GM12878 (cell line): ENCODE results near the gene RPS6KA4. TPM values are rescaled to one million over a fixed set of nuclear protein-coding genes. Genes with fewer than 3 reads are reported as not detected.

ENCODE experiments used
- ATAC-seq: fragments of 200-7000 bp; cut with Tn5 transposase; 3 replicates; pipeline ENCODE4 v1.9.1; 2020; ENCODE audit warnings: mild to moderate bottlenecking, moderate library complexity
- BruUV-seq: library from RNA; stranded (reverse); fragments of 400-500 nt; replicated peaks from 2 replicates; lab custom pipeline; 2021; lab: Mats Ljungman, UMichigan
- CTCF ChIA-PET: fragments of 300-600 bp; sonication (Branson Sonifier 250); formaldehyde crosslinking; extraction: SDS; loops from one replicate; lab custom pipeline; 2021; ENCODE audit warnings: inconsistent platforms; lab: Yijun Ruan, JAX
- POLR2A ChIA-PET: fragments of 350-600 bp; formaldehyde crosslinking; extraction: SDS; loops from one replicate; lab custom pipeline; 2021; ENCODE audit warnings: inconsistent platforms; lab: Charles Lee
- RAD21 ChIA-PET: fragments of 300-600 bp; sonication (Branson Sonifier 250); formaldehyde crosslinking; loops from one replicate; lab custom pipeline; 2023; ENCODE audit warnings: antibody characterized with exemption; ENCODE audit not compliant: unreplicated experiment; lab: Charles Lee
- SMC1A ChIA-PET: fragments of 300-600 bp; sonication (Branson Sonifier 250); formaldehyde crosslinking; loops from one replicate; lab custom pipeline; 2023; ENCODE audit not compliant: unreplicated experiment, uncharacterized antibody; lab: Charles Lee
- DNase-seq: peaks from one replicate; pipeline ENCODE4 v3.0.0-alpha.2; 2011; ENCODE audit warnings: low read depth, low spot score
- FAIRE-seq: peaks from 3 replicates; lab custom pipeline; 2011; peaks lifted over from hg19 to GRCh38; lab: Jason Lieb, UNC
- H2AFZ ChIP-seq: 2 replicates; pipeline ENCODE4 v1.6.0; 2011; ENCODE audit warnings: low read depth, low read length, control low read depth; ENCODE audit not compliant: control insufficient read depth
- H3K27ac ChIP-seq: 2 replicates; pipeline ENCODE4 v1.5.1; 2011; ENCODE audit warnings: control low read depth; ENCODE audit not compliant: control insufficient read depth, insufficient read depth
- H3K27me3 ChIP-seq, 2 experiments: replicated peaks in 1 of 2; 2 replicates each; pipeline versions ENCODE4 v1.6.0 to v1.6.1; 2011; ENCODE audit warnings: low read length in 1 of 2; ENCODE audit not compliant: control insufficient read depth in 2 of 2, insufficient read depth in 2 of 2
- H3K36me3 ChIP-seq, 2 experiments: 2 replicates each; pipeline ENCODE4 v1.5.1; 2011; ENCODE audit warnings: low read length in 1 of 2; ENCODE audit not compliant: control insufficient read depth in 2 of 2, insufficient read depth in 2 of 2
- H3K4me1 ChIP-seq: 2 replicates; pipeline ENCODE4 v1.6.1; 2011; ENCODE audit warnings: mild to moderate bottlenecking, low read length, moderate library complexity, mixed read lengths; ENCODE audit not compliant: control insufficient read depth, insufficient read depth
- H3K4me2 ChIP-seq: 2 replicates; pipeline ENCODE4 v1.6.0; 2011; ENCODE audit warnings: control low read depth; ENCODE audit not compliant: control insufficient read depth, insufficient read depth
- H3K4me3 ChIP-seq: fragments of 200-600 bp; sonication (generic); 2 replicates; pipeline ENCODE4 v1.5.1; 2016
- H3K79me2 ChIP-seq: 2 replicates; pipeline ENCODE4 v1.6.0; 2011; ENCODE audit warnings: low read length; ENCODE audit not compliant: control insufficient read depth, insufficient read depth
- H3K9ac ChIP-seq: 2 replicates; pipeline ENCODE4 v1.8.0; 2011; ENCODE audit warnings: low read length, control low read depth, mixed read lengths; ENCODE audit not compliant: control insufficient read depth, insufficient read depth
- H3K9me3 ChIP-seq: replicated peaks from 3 replicates; pipeline ENCODE4 v1.5.1; 2011; ENCODE audit warnings: mild to moderate bottlenecking, low read length; ENCODE audit not compliant: control insufficient read depth, insufficient read depth
- H4K20me1 ChIP-seq: 2 replicates; pipeline ENCODE4 v1.6.0; 2011; ENCODE audit not compliant: control insufficient read depth, insufficient read depth
- NFYB ChIP-seq: IDR thresholded peaks from 2 replicates; pipeline ENCODE4 v1.6.1; 2011; ENCODE audit warnings: low read depth, mild to moderate bottlenecking, low read length, improper control_type of control experiment, moderate library complexity; ENCODE audit not compliant: insufficient read depth
- RAD21 ChIP-seq: IDR thresholded peaks from 2 replicates; pipeline ENCODE4 v1.6.1; 2011; ENCODE audit warnings: mild to moderate bottlenecking, low read depth, low read length, moderate library complexity; ENCODE audit not compliant: insufficient read depth
- SRF ChIP-seq, 2 experiments: IDR thresholded peaks; 2 replicates each; pipeline ENCODE4 v1.6.1; 2011; ENCODE audit warnings: low read depth in 2 of 2, low read length in 2 of 2, mild to moderate bottlenecking in 1 of 2, moderate library complexity in 1 of 2
- ZNF384 ChIP-seq: IDR thresholded peaks from 2 replicates; pipeline ENCODE4 v1.6.1; 2012; ENCODE audit warnings: low read depth, mild to moderate bottlenecking, low read length, improper control_type of control experiment, borderline replicate concordance
- WGBS: methylation state at CpG from one replicate; pipeline ENCODE4 v1.1.6; 2016; ENCODE audit warnings: low lambda C conversion rate; ENCODE audit not compliant: insufficient replicate concordance, insufficient coverage; ENCODE audit errors: missing lambda C conversion rate; 5-methylcytosine and 5-hydroxymethylcytosine counted together
- in situ Hi-C: fragments of 300-500 bp; cut with MboI; formaldehyde crosslinking; loops from 9 replicates; pipeline ENCODE4 v1.14.3; 2018; ENCODE audit warnings: mixed read lengths
- intact Hi-C: fragments of 100-400 bp; cut with micrococcal nuclease; formaldehyde crosslinking; loops from one replicate; pipeline ENCODE4 v1.14.2; 2022; ENCODE audit not compliant: unreplicated experiment
- polyA plus RNA-seq, 11 experiments: library from polyadenylated mRNA; depleted of rRNA in 4 of 11; unstranded in 6 of 11; stranded (reverse) in 5 of 11; fragments of >200 nt; fragmentation: Nextera tagmentation in 4 of 11; fragmentation: Illumina TruSeq in 1 of 11; extraction: Ambion mirVana in 4 of 11; extraction: Trizol in 1 of 11; gene quantifications; 1 replicate in 1 of 11; 2 replicates in 10 of 11; pipeline versions ENCODE4 v1.2.1 to v1.2.3, GENCODE V29; 2011 to 2016; ENCODE audit warnings: inconsistent platforms in 2 of 11, missing spikeins in 2 of 11, low read depth in 1 of 11
- total RNA-seq, 4 experiments: library from RNA; depleted of rRNA in 3 of 4; stranded (reverse); fragments of >200 nt in 3 of 4; fragmentation: Illumina TruSeq in 1 of 4; extraction: Trizol in 1 of 4; gene quantifications; 2 replicates each; pipeline versions ENCODE4 v1.2.1 to v1.2.3, GENCODE V29; 2013 to 2021

Gene RPS6KA4
- total and polyA plus RNA-seq, 10 of the 15 experiments (the other 5 are each of a cell fraction or from before 2014, with no cell fraction given), result 0.34 to 32.6 (median 11.3) TPM

GRCh38 chr11:64324692-64325469 lies 34.1 kb upstream of the RPS6KA4 start:
- in situ Hi-C loops (no loop called here), intact Hi-C loops (no loop called here)
- TF ChIP-seq RAD21, result no peak
- TF ChIP-seq ZNF384, result peak; percentile 52; the same call in 1 of the 2 replicates
- 85% methylated on average over 10 of the region's 11 CpGs for WGBS
- H3K27me3 ChIP-seq, result no peaks in the 10 kb centered on the region
- H4K20me1 ChIP-seq, result no peaks in the 10 kb centered on the region
- DNase-seq (no peak), FAIRE-seq (no peak), ATAC-seq (peak; percentile 66)
- ChIA-PET POLR2A (interaction anchor here (0.6 to 1.5 kb wide), 4 partner anchors 11 to 339 kb away, joined by 3 to 6 read pairs (median 4); no protein-coding TSS in a partner anchor), RAD21 (interaction anchor here (0.7 to 2.0 kb wide), 3 partner anchors 10 to 30 kb away, joined by 3 to 6 read pairs (median 4); no protein-coding TSS in a partner anchor), SMC1A (no interaction called here), CTCF (interaction anchor here (2.8 to 3.6 kb wide), 2 partner anchors 7 to 31 kb away, joined by 18 to 19 read pairs; no protein-coding TSS in a partner anchor)
- H3K9ac ChIP-seq, result no peak overlapping the region
- no TSS peak for BruUV-seq
- H3K4me3 ChIP-seq, result no peak overlapping the region
- H3K36me3 ChIP-seq, result peaks cover 0 to 2% of the 10 kb centered on the region in 2 experiments; a peak in 2 of 4 replicates
- no peak overlapping the region for H2AFZ ChIP-seq
- H3K79me2 ChIP-seq, result no peaks in the 10 kb centered on the region; the same call in 1 of the 2 replicates
- no peak overlapping the region for H3K27ac ChIP-seq
- no peaks in the 10 kb centered on the region for H3K4me1 ChIP-seq
- H3K4me2 ChIP-seq, result no peak overlapping the region
- H3K9me3 ChIP-seq, result no peaks in the 10 kb centered on the region; the same call in 2 of the 3 replicates

GRCh38 chr11:64327375-64327774 lies 31.6 kb upstream of the RPS6KA4 start:
- peak; percentile 70 for TF ChIP-seq NFYB
- no peak for TF ChIP-seq SRF (IDR thresholded peaks at IDR 0.05; ENCODE audit: low read depth in 2 of 2, low read length in 2 of 2)
- DNase-seq (no peak), FAIRE-seq (no peak), ATAC-seq (no peak)
- in situ Hi-C loops (no loop called here), intact Hi-C loops (no loop called here)
- no peak overlapping the region for H3K4me3 ChIP-seq
- H3K4me2 ChIP-seq, result no peak overlapping the region
- H3K27ac ChIP-seq, result no peak overlapping the region
- H3K9me3 ChIP-seq, result no peaks in the 10 kb centered on the region; the same call in 2 of the 3 replicates
- H3K79me2 ChIP-seq, result no peaks in the 10 kb centered on the region
- BruUV-seq, result no TSS peak
- H3K4me1 ChIP-seq, result peaks cover 11% of the 10 kb centered on the region
- CTCF ChIA-PET, result interaction anchor here (0.9 to 1.4 kb wide), 4 partner anchors 10 to 27 kb away, joined by 3 to 6 read pairs (median 4); partner anchors contain the start of gene PRDX5
- H3K9ac ChIP-seq, result no peak overlapping the region
- H2AFZ ChIP-seq, result no peak overlapping the region
- no peaks in the 10 kb centered on the region for H4K20me1 ChIP-seq
- RAD21 ChIA-PET, result interaction anchor here (0.6 to 1.1 kb wide), 2 partner anchors 10 to 156 kb away, joined by 3 to 4 read pairs; partner anchors contain the start of gene PRDX5
- SMC1A ChIA-PET, result interaction anchor here (1.1 kb wide), 1 partner anchor 10 kb away, joined by 4 read pairs; the partner anchor contains the start of genes PRDX5 and TRMT112
- POLR2A ChIA-PET, result interaction anchor here (0.5 to 1.2 kb wide), 5 partner anchors 9 to 1470 kb away, joined by 3 to 11 read pairs (median 6); partner anchors contain the start of gene PRDX5
- no peaks in the 10 kb centered on the region for H3K27me3 ChIP-seq
- WGBS, result 89% methylated on average over 2 of the region's 2 CpGs
- H3K36me3 ChIP-seq, result peaks cover 0 to 2% of the 10 kb centered on the region in 2 experiments; a peak in 1 of 4 replicates
